Stimulated activated CD4-positive, alpha-beta T cell treated with anti-CD3 and anti-CD28 coated beads, Interleukin-2, amount 100 ng/mL, for 24 hours (primary cell): ENCODE data around the gene GAS1.
A peak's percentile ranks its signal among the peaks of the same experiment; 100 is the strongest.

Source experiments
- DNase-seq, 2 donors: peaks; one replicate each; pipeline ENCODE4 v3.0.0-alpha.2; 2020

Gene GAS1

GRCh38 chr9:86947146-86948073, at the start of gene GAS1:
Gene GAS1 (minus strand): TSS chr9:86947506. CDS start chr9:86946779, 727 bp downstream.
- DNase-seq = peak; percentile 68

- DNase-seq = no peak
Observed at GRCh38 chr9:86994231-86994630, 46.9 kb upstream of the GAS1 start.

GRCh38 chr9:86993830-86994229, 46.5 kb upstream of the GAS1 start:
- DNase-seq = no peak

GRCh38 chr9:86991077-86991476, 43.8 kb upstream of the GAS1 start:
- no peak for DNase-seq

- DNase-seq = no peak
Observed at GRCh38 chr9:86990290-86990689, 43.0 kb upstream of the GAS1 start.

- DNase-seq = no peak
Observed at GRCh38 chr9:86987900-86988299, 40.6 kb upstream of the GAS1 start.

GRCh38 chr9:86985132-86985647, 37.9 kb upstream of the GAS1 start:
- DNase-seq = no peak

GRCh38 chr9:86983620-86984259, 36.4 kb upstream of the GAS1 start:
- no peak for DNase-seq

- DNase-seq = no peak
Observed at GRCh38 chr9:86983249-86983619, 35.9 kb upstream of the GAS1 start.

GRCh38 chr9:86980802-86981201, 33.5 kb upstream of the GAS1 start:
- no peak for DNase-seq

GRCh38 chr9:86979657-86980056, 32.4 kb upstream of the GAS1 start:
- no peak for DNase-seq

- no peak for DNase-seq
Observed at GRCh38 chr9:86978922-86979474, 31.7 kb upstream of the GAS1 start.

GRCh38 chr9:86978413-86978812, 31.1 kb upstream of the GAS1 start:
- no peak for DNase-seq

GRCh38 chr9:86977205-86977835, 30.0 kb upstream of the GAS1 start:
- no peak for DNase-seq

- DNase-seq = no peak
Observed at GRCh38 chr9:86975606-86976005, 28.3 kb upstream of the GAS1 start.

GRCh38 chr9:86975036-86975435, 27.7 kb upstream of the GAS1 start:
- no peak for DNase-seq

GRCh38 chr9:86974421-86974820, 27.1 kb upstream of the GAS1 start:
- DNase-seq = no peak

GRCh38 chr9:86971742-86972141, 24.4 kb upstream of the GAS1 start:
- no peak for DNase-seq

- DNase-seq = no peak
Observed at GRCh38 chr9:86968258-86968920, 21.1 kb upstream of the GAS1 start.

- DNase-seq = no peak
Observed at GRCh38 chr9:86966852-86967511, 19.7 kb upstream of the GAS1 start.

- DNase-seq = no peak
Observed at GRCh38 chr9:86965636-86966395, 18.5 kb upstream of the GAS1 start.
